GM21528 (cell line): ENCODE data around the gene RHAG.
"Not testable (repeated sequence)": the region's sequence is repeated elsewhere in the genome, so short reads cannot be mapped to it uniquely, and the experiment has no call there.

Experiments
- ATAC-seq: cut with Tn5 transposase; IDR thresholded peaks from one replicate; pipeline ENCODE4 v1.9.1; 2021; ENCODE audit warnings: mild to moderate bottlenecking, moderate library complexity; ENCODE audit not compliant: unreplicated experiment, low FRiP score

RHAG gene

GRCh38 chr6:49636713-49637349 lies at the start of gene RHAG:
Gene RHAG, minus strand, starts transcription at chr6:49636839. Its CDS starts 27 bp downstream, at chr6:49636812.
- no peak for ATAC-seq

- ATAC-seq = no peak
Observed at GRCh38 chr6:49676671-49677281, 40.1 kb upstream of the RHAG start.

DNA sequence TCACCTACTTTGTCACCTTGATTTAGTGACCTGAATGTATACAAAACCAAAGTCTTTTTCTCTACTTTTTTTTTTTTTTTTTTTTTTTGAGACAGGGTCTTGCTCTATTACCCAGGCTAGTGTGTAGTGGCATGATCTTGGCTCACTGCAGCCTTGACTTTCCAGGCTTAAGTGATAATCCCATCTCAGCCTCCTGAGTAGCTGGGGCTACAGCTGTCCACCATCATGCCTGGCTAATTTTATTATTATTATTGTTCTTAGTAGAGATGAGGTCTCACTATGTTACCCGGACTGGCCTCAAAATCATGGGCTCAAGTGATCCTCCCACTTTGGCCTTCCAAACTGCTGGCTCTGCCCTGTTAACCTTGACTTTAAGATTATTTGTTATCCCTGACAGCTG lies 39.2 kb upstream of the RHAG start:
- no peak for ATAC-seq

DNA sequence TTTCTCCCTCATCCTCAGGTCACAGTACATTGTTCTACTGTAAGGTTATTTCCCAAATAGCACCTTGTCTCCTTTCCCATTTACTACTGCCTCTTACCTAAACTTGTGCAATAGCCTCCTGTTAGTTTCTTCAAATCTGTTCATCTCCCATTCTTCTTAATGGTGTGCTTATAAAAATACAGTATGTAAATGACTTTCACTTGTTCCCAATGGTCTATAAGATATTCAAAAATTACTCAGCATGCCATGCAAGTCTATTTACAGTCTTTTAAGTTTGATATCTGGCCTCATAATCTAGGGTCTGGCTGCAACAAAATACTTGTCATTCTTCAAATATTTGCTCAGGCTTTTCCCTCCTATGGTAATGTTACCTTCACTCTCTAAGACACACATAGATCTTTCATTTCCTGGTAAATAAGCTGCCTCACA lies 31.5 kb upstream of the RHAG start:
- ATAC-seq = no peak

- no peak for ATAC-seq
Observed at GRCh38 chr6:49666930-49667757, 30.5 kb upstream of the RHAG start.

- ATAC-seq = no peak
Observed at GRCh38 chr6:49666480-49666879, 29.8 kb upstream of the RHAG start.

- no peak for ATAC-seq
Observed at GRCh38 chr6:49664817-49665216, 28.2 kb upstream of the RHAG start.

DNA sequence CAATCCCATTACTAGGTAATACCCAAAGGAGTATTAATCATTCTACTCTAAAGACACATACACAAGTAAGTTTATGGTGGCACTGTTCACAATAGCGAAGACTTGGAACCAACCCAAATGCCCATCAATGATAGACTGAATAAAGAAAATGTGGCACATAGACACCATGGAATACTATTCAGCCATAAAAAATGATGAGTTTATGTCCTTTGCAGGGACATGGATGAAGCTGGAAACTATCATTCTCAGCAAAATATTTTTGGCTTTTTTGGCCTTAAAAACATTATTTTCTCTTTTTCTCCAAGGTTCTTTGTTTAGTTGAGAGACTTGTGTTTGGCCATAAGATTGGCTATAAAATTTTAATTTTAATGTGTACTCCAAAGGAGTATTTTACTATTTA lies 27.4 kb upstream of the RHAG start:
- ATAC-seq = not testable (repeated sequence)

- ATAC-seq = no peak
Observed at GRCh38 chr6:49662892-49663261, 26.2 kb upstream of the RHAG start.

- ATAC-seq = no peak
Observed at GRCh38 chr6:49662231-49662891, 25.7 kb upstream of the RHAG start.

GRCh38 chr6:49653942-49654341 lies 17.3 kb upstream of the RHAG start:
- no peak for ATAC-seq

GRCh38 chr6:49653438-49653837 lies 16.8 kb upstream of the RHAG start:
- ATAC-seq = no peak

GRCh38 chr6:49651239-49651638 lies 14.6 kb upstream of the RHAG start:
- no peak for ATAC-seq

- ATAC-seq = no peak
Observed at GRCh38 chr6:49649988-49650387, 13.3 kb upstream of the RHAG start.

- ATAC-seq = no peak
Observed at GRCh38 chr6:49648036-49648435, 11.4 kb upstream of the RHAG start.

DNA sequence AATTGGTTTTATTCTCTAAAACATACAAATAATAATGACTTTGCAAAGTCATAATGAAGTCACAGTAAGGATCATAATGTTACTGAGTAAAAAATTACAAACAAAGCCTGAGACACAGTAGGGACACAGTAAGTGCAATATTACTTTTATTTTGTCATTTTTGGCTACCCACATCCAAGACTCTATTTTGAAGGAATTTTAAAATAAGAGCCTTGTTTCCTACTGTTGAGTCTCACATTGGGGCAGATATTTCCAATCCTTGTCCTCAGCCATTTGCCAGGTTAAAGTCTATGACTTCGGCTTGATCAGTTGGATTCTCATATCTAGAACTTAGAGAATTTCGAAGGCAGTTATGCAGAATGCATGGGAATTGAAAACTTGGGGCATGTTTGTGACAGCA lies 10.8 kb upstream of the RHAG start:
- no peak for ATAC-seq

DNA sequence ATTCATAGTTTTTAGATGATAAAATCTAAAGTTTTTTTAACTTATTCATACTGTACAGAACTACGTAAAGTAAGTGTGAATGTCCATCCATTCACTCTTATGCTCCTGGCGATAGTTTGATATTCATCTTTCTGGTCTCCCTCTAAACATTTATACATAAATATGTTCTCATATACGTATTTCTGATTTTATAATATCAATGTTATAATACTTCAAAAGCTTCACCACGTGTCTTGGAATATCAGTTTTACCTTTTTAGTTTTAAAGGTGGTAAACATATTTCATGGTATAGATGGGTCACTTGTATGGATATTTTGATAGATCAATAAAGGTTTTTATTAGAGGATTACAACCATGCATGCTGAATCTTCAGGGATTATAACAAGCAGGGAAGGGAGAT lies 10.3 kb upstream of the RHAG start:
- no peak for ATAC-seq

DNA sequence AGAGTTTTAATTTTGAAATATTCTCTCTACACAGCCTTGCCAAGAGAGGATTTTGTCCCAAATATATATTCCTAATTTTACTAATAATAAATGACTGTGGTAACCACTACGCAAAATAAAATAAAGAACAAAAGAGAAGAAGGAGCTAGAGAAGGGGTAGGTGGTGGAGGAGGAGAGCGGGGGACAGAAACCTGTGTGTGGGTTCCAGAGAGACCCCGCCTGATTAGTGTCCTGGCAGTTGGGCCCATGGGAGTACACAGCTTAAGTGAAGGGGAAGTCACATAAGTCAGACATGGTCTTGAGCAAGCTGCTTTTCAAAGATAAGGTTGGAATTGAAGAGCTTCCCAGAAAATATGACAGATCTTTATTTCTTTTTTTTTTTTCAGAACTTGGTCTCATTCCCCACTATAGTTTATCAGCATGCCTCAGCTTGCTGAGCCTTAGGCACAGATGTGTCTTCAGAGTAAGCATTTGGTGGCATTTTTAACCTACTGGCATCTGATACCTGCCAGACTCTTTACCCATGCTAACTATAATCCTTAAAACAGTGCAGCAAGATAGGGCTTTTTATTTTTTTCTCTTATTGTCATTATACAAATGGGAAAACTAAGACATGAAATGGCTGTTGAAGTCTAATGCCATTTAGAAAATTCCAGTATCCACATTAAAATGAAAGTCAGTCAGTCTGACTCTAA lies 9.6 kb upstream of the RHAG start:
- no peak for ATAC-seq

DNA sequence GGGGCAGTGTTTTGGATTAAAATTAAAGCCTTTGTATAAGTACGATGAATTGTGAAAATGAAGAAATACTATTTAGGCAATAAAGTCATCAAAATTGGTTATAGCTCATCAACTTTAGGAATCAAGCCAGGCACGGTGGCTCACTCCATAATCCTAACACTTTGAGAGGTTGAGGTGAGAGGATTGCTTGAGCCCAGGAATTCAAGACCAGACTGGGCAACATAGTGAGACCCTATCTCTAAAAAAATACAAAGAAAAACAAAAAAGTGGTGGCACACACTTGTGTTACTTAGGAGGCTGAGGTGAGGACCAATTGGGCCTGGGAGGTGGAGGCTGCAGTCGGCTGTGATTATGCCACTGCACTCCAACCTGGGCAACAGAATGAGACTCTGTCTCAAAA lies 8.5 kb upstream of the RHAG start:
- no peak for ATAC-seq

- no peak for ATAC-seq
Observed at GRCh38 chr6:49639177-49639817, 2.7 kb upstream of the RHAG start.
